OCI-LY7 (cell line): ENCODE measurements around the gene CFAP68. TPM values are rescaled to one million over a fixed set of nuclear protein-coding genes. Genes with fewer than 3 reads are reported as not detected.

Experiments
- BruUV-seq: library from RNA; stranded (reverse); fragments of 400-500 nt; replicated peaks from 2 replicates; lab custom pipeline; 2021; lab: Mats Ljungman, UMichigan
- CTCF ChIA-PET: fragments of 300-600 bp; sonication (Branson Sonifier 250); formaldehyde crosslinking; loops from one replicate; lab custom pipeline; 2022; ENCODE audit warnings: antibody characterized with exemption; ENCODE audit not compliant: unreplicated experiment; lab: Charles Lee
- POLR2A ChIA-PET: fragments of 300-600 bp; sonication (Branson Sonifier 250); formaldehyde crosslinking; loops from one replicate; lab custom pipeline; 2022; ENCODE audit warnings: antibody characterized with exemption; lab: Charles Lee
- DNase-seq: peaks from one replicate; pipeline ENCODE4 v3.0.0-alpha.2; 2015; ENCODE audit warnings: low spot score
- H2AFZ ChIP-seq: fragments of 200-600 bp; sonication (generic), shearing (Covaris generic); 2 replicates; pipeline ENCODE4 v1.6.1; 2014; ENCODE audit warnings: mild to moderate bottlenecking, antibody characterized with exemption, low read length, moderate library complexity
- H3K27ac ChIP-seq: fragments of 200-600 bp; sonication (generic); 2 replicates; pipeline ENCODE4 v1.5.1; 2014; ENCODE audit warnings: mixed run types, low read depth, mild to moderate bottlenecking, moderate library complexity, low read length, inconsistent platforms; ENCODE audit not compliant: poor library complexity, severe bottlenecking
- H3K36me3 ChIP-seq: fragments of 200-600 bp; sonication (generic); 2 replicates; pipeline ENCODE4 v1.6.1; 2014; ENCODE audit warnings: mild to moderate bottlenecking, antibody characterized with exemption, low read length, moderate library complexity, mixed read lengths; ENCODE audit not compliant: insufficient read depth
- H3K4me1 ChIP-seq: fragments of 200-600 bp; sonication (generic); 2 replicates; pipeline ENCODE4 v1.5.1; 2014; ENCODE audit warnings: mild to moderate bottlenecking, low read length; ENCODE audit not compliant: insufficient read depth, poor library complexity, severe bottlenecking
- H3K4me2 ChIP-seq: fragments of 200-600 bp; sonication (generic); 2 replicates; pipeline ENCODE4 v1.6.1; 2014; ENCODE audit warnings: mild to moderate bottlenecking, low read length
- H3K4me3 ChIP-seq: fragments of 200-600 bp; sonication (generic); 2 replicates; pipeline ENCODE4 v1.5.1; 2014; ENCODE audit warnings: mild to moderate bottlenecking, low read depth, low read length; ENCODE audit not compliant: poor library complexity, severe bottlenecking
- H3K79me2 ChIP-seq: fragments of 200-600 bp; sonication (generic); 2 replicates; pipeline ENCODE4 v1.6.1; 2016; ENCODE audit warnings: low read depth, mild to moderate bottlenecking, low read length, moderate library complexity, mixed read lengths; ENCODE audit not compliant: insufficient read depth
- H3K9me2 ChIP-seq: fragments of 200-600 bp; sonication (generic); 2 replicates; pipeline ENCODE4 v1.6.1; 2016; ENCODE audit warnings: mild to moderate bottlenecking, low read length, mixed read lengths; ENCODE audit not compliant: insufficient read depth
- H3K9me3 ChIP-seq: fragments of 200-600 bp; sonication (generic); 2 replicates; pipeline ENCODE4 v1.6.1; 2014; ENCODE audit warnings: mild to moderate bottlenecking, mixed run types, low read length, mixed read lengths
- H4K20me1 ChIP-seq: fragments of 200-600 bp; sonication (generic); 2 replicates; pipeline ENCODE4 v1.6.1; 2014; ENCODE audit warnings: mild to moderate bottlenecking, antibody characterized with exemption, low read length, moderate library complexity, mixed read lengths; ENCODE audit not compliant: insufficient read depth
- EZH2phosphoT487 ChIP-seq: fragments of 200-600 bp; sonication (generic); IDR thresholded peaks from 2 replicates; pipeline ENCODE4 v1.6.1; 2018; ENCODE audit warnings: low read depth, borderline replicate concordance, mild to moderate bottlenecking, mixed run types, antibody characterized with exemption, low read length, moderate library complexity, mixed read lengths
- intact Hi-C: fragments of 100-400 bp; cut with micrococcal nuclease; formaldehyde crosslinking; loops from one replicate; pipeline ENCODE4 v1.10.0; 2022; ENCODE audit not compliant: unreplicated experiment
- total RNA-seq, 2 experiments: library from RNA; depleted of rRNA in 1 of 2; stranded (reverse); fragments of >200 nt in 1 of 2; shearing (Covaris generic) in 1 of 2; gene quantifications; 2 replicates each; pipeline ENCODE4 v1.2.3, GENCODE V29; 2014 to 2022
- TF ChIP-seq, protein P1 (sequence below): fragments of 200-600 bp; sonication (generic); conservative IDR thresholded peaks from 2 replicates; pipeline ENCODE4 v1.5.1; 2014; ENCODE audit warnings: mild to moderate bottlenecking, antibody characterized with exemption, low read length, moderate library complexity, mixed read lengths

The CFAP68 gene
- total RNA-seq, 2 experiments from 2014 or later = 17.3 to 22.4 TPM

DNA sequence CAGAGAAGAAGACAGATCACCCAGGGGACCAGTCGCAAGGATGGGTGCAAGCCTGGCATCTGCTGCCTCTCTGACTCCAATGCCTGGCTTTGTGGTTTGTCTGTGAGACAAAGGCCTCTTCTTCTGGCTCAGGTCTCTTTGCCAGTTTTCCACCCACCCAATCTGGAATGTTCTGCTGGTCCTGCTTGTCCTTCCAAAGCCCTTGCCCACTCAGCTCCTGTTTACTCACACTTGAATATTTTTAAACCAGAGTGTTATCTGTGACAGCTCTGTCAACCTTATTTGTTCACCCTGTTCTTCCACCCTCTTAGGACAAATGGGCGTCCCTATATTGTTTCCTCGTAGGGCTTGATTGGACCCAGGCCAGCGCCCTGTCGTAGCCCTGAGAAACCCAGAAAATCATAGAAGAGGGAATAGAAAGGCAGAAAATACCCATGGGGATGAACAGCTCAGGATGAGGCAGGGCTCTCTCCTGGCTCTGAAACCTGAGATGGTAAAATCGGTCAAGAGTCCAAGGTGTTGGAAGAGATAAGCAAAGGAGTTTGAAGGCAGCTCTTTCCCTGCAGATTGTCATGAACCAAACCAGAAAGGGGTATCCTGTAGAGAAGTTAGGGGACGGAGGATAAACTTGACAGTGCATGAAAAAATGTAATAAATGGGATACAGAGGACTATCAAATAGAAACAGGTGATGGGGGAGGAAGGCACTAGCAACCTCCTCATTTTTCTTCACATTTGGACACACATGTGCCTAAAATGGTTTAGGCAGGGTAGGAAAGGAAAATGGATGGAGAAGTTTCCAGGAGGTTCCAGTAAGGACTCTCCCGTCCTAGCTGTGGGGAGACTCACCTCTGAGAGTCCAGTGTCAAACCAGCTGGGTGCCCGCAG is 31.6 kb downstream of the CFAP68 start:
- TF ChIP-seq, protein P1, sequence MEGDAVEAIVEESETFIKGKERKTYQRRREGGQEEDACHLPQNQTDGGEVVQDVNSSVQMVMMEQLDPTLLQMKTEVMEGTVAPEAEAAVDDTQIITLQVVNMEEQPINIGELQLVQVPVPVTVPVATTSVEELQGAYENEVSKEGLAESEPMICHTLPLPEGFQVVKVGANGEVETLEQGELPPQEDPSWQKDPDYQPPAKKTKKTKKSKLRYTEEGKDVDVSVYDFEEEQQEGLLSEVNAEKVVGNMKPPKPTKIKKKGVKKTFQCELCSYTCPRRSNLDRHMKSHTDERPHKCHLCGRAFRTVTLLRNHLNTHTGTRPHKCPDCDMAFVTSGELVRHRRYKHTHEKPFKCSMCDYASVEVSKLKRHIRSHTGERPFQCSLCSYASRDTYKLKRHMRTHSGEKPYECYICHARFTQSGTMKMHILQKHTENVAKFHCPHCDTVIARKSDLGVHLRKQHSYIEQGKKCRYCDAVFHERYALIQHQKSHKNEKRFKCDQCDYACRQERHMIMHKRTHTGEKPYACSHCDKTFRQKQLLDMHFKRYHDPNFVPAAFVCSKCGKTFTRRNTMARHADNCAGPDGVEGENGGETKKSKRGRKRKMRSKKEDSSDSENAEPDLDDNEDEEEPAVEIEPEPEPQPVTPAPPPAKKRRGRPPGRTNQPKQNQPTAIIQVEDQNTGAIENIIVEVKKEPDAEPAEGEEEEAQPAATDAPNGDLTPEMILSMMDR = no peak
- no peak for TF ChIP-seq EZH2phosphoT487
- BruUV-seq = no TSS peak
- H4K20me1 ChIP-seq = no peaks in the 10 kb centered on the region
- intact Hi-C loops = no loop called here
- POLR2A ChIA-PET = interaction anchor here (1.0 to 1.4 kb wide), 2 partner anchors 16 to 26 kb away, joined by 3 to 6 read pairs; no protein-coding TSS in a partner anchor
- H3K27ac ChIP-seq = no peak overlapping the region
- H3K9me3 ChIP-seq = no peaks in the 10 kb centered on the region
- H3K4me2 ChIP-seq = no peak overlapping the region
- no peak overlapping the region for H2AFZ ChIP-seq
- H3K9me2 ChIP-seq = no peaks in the 10 kb centered on the region
- H3K4me1 ChIP-seq = no peaks in the 10 kb centered on the region
- H3K4me3 ChIP-seq = no peak overlapping the region
- no peaks in the 10 kb centered on the region for H3K79me2 ChIP-seq
- no peak for DNase-seq
- no peaks in the 10 kb centered on the region for H3K36me3 ChIP-seq
- CTCF ChIA-PET = no interaction called here

DNA sequence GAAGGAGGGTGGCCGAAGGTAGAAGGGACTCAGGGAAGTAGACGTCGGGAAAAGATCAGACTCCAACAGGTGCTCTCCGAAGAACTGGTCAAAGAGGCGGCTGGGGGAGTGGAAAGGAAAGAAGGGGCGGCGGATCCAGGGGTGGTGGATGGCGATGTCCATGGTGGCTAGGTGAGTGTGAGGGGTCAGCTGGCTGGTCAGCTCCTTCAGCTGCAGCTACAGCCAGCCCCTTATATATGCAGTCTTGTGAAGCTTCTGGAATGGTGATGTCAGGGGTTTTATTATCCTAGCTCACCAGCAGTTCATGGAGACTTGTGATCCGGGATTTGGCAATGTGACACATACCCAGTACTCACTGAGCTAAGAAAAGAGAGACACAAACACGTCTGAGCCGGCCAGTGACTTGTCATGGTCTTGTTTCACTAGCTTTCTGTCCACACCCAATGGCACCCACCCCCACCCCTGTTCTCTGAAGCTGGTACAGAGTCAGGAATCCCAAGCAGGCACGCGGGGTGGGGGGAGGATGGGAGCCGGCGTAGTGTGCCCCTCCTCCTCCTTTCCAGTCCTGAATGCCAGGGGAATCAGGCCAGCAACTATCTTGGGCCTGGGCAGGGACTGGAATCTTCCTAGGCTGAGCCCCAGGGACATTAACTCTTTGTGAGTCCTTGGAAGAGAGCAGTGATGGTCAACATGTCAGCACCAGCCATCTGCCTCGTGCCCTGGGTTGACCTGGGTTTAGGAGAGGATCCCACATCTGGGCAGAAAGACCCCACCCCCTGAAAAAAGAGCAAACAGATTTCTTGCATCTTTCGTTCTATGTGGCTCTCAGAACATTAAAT is 32.4 kb downstream of the CFAP68 start, which contains the start of gene CRYAB:
CRYAB (minus strand) TSS at position 208 of the 839 bp plus-strand sequence; CDS start at position 162, 46 bp downstream.
- Histone ChIP-seq H3K4me3 (no peak within 1 kb of the TSS), H3K79me2 (no peaks in the 10 kb centered on the region), H3K9me2 (no peaks in the 10 kb centered on the region), H4K20me1 (no peaks in the 10 kb centered on the region), H3K4me1 (no peaks in the 10 kb centered on the region), H3K36me3 (no peaks in the 10 kb centered on the region), H2AFZ (no peak within 1 kb of the TSS), H3K27ac (no peak within 1 kb of the TSS), H3K4me2 (no peak within 1 kb of the TSS), H3K9me3 (no peaks in the 10 kb centered on the region)
- no peak for DNase-seq
- CTCF ChIA-PET = no interaction called here
- TF ChIP-seq, protein P1 = no peak
- TF ChIP-seq EZH2phosphoT487 = no peak
- POLR2A ChIA-PET = no interaction called here
- no TSS peak for BruUV-seq
- intact Hi-C loops = no loop called here
